Measurements from ENCODE around the gene TSPEAR. TPM values are rescaled to one million over a fixed set of nuclear protein-coding genes. Genes with fewer than 3 reads are reported as not detected.

The TSPEAR gene
- total and polyA plus RNA-seq, 9 of the 15 experiments (the other 6 are each of a cell fraction or from before 2014, with no cell fraction given): not detected

GRCh38 chr21:44511938-44512275 lies 199.5 kb downstream of the TSPEAR start (continued):
- TF ChIP-seq CHD7 (IDR thresholded peaks at IDR 0.05; ENCODE audit: low read depth, low read length) (no peak), KDM1A (IDR thresholded peaks at IDR 0.05) (no peak), FOXJ3 (CRISPR knock-in tag; IDR thresholded peaks at IDR 0.05) (no peak), MAFK (IDR thresholded peaks at IDR 0.05; ENCODE audit: low read length) (no peak), ZNF395 (CRISPR knock-in tag; IDR thresholded peaks at IDR 0.05) (no peak)
